ENCODE measurements around the gene SLC22A9.

- TF ChIP-seq POLR2AphosphoS5 (IDR thresholded peaks at IDR 0.05) (no peak), CTCF (IDR thresholded peaks at IDR 0.05) (no peak)
These were observed 76.1 kb downstream of the SLC22A9 start for GRCh38 chr11:63445720-63446119.

Measured in sigmoid colon (tissue), 4 donors.